Cerebellar nuclear complex (tissue), 1 donor: ENCODE results near the gene SQSTM1.

Source experiments
- DNase-seq, 2 experiments: peaks; one replicate each; lab custom pipeline; 2025; lab: John Stamatoyannopoulos, UW

Gene SQSTM1

GRCh38 chr5:179794575-179794974 is 26.1 kb upstream of the SQSTM1 start:
- DNase-seq: no peak

- DNase-seq: no peak
Observed at GRCh38 chr5:179795049-179795862, 25.4 kb upstream of the SQSTM1 start.

DNA sequence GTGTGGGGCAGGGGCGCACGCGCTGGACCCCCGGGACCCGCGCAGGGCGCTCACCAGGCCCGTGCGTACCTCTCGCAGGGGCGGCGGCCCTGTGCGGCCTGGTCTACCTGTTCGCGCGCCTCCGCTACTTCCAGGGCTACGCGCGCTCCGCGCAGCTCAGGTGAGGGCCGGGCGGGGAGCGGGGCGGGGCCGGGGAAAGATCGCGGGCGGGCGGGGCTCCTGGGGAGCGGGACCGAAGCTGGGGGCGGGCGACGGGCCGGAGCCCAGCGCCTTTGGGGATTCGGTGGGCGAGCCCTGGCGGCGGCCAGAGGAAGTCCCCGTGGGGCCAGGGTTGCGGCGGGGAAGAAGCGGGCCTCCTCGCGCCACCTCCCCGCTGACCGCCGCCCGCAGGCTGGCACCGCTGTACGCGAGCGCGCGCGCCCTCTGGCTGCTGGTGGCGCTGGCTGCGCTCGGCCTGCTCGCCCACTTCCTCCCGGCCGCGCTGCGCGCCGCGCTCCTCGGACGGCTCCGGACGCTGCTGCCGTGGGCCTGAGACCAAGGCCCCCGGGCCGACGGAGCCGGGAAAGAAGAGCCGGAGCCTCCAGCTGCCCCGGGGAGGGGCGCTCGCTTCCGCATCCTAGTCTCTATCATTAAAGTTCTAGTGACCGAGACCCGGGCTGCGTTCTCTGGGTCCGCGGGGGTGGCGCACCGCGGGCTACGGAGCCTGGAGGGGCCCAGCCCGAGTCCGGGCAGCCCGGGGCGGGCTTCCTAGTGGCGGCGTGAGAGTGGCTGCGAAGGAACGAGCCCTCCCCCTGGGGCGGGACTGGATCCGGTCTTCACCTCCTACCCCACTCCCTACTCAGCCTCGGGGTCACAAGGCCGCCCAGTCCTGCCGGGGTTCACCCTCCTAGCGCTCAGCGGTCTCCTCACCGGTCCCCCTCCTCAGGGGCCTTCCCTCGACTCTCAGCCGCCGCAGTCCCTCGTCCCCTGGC is 24.6 kb upstream of the SQSTM1 start:
- DNase-seq: no peak

DNA sequence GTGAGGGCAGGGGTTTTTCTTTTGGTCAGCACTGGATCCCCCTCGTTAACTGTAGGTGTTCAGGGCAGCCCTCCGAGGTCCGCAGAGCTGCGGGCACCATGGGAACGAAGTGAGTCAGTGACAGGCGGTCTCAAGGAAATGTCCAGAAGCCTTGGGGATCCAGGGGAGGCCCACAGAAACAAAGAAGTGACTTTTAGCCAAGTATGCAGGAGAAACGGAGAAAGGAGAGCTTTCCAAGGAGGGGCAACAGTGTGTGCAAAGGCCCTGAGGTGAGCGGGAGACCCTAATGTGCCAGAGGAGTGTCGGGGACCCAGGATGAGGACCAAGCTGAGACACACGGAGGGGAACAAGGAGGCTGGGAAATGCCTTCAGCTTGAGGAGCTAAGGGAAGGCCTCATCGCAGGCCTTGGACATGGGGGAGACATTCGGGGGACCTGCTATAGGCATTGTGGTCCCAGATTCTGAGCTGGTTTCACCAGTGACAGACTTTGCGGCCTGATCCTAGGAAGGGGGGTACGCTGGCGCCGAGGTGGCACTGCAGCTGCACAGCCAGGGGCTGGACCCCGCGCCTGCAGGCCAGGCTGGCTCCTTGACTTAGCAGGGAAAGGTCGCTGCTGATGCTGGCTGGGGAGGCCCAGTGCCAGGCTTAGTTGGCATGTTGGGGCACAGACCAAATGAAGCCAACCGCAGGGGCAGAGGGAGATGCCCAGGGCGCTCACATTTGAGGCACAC is 23.7 kb upstream of the SQSTM1 start:
- DNase-seq: no peak

GRCh38 chr5:179797741-179798140 is 23.0 kb upstream of the SQSTM1 start:
- DNase-seq: no peak

GRCh38 chr5:179798144-179798770 is 22.4 kb upstream of the SQSTM1 start:
- DNase-seq: no peak

DNA sequence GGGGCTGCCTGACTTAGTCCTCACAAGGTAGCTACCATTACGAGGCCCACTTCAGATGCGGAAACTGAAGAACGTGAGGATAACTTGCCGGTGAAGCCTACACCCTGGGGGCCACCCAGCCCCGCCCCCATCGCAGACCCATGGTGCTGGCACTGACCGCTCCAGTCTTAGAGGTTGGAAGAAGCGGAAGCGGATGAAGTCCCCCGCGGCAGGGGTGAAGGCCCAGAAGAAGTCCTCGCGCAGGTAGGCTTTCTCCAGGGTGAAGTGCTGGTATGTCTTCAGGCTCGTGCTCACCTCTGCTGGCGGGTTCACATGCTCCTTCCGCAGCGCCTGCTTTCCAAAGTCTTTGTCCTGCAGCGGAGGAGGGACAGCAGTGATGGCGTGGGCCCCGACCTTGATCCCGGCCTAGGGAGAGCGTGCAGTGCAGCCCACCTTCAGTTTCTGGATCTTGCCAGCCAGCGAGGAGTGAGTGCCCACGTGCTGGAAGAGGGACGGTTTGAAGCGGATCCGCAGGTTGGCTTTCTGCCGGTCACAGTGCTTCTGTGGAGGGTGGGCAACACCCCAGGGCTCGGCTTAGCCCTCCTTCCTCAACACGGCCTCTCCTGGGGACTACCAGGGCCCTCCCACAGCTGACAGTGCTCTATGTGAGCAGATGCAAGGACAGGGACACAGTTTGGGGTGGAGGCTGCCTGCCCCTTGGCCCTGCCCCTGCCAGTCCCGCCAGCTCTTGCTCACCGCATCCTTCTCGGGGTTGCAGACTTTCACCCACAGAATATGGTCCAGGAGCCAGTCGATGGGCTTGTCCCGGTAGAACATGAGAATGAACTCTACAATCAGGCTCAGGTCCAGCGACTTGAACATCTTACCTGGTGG is 21.7 kb upstream of the SQSTM1 start:
- DNase-seq: no peak

DNA sequence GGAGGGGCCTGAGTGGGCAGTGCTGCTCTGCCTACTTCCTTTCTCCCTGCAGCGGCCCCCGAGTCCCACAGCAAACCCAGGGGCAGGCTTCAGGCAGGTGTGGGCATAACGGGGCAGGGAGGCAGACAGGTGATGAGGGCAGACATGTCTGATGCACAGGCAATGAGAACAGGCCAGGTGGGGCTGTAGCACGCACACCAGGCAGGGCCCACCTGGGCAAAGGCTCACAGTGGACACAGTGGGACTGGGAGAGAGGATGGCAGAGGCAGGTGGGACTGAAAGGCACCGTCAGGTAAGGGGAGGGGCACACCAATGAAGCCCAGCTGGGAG is 21.1 kb upstream of the SQSTM1 start:
- DNase-seq: no peak

DNA sequence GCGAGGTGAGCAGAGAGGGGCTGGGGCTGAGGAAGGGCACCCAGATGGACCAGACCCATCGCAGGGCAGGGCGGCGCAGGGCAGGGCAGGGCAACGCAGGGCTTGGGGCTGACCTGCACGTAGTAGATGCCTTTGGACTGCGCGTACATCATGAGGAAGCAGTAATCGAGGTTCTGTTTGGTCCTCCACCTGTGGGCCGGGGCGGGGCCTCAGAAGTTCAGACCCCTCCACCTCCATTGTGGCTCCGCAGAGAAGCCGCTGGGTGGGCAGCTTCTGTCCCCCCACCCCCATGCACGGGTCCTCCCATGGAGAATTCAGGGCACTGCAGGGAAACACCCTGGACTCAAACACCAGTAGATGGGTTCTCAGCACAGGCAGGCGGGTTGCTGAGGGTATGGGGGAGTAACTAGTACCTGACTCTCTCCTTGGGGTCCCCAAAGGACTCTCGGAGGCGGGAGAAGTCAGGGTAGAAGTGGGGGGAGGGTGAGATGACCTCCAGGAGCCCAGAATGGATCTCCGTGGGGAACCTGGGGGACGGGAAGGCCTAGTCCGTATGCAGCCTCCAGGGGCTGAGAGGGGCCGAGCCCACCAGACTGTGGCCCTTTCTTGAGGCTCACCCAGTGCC is 20.5 kb upstream of the SQSTM1 start:
- DNase-seq: no peak

GRCh38 chr5:179800696-179801201 is 20.0 kb upstream of the SQSTM1 start:
- DNase-seq: no peak

DNA sequence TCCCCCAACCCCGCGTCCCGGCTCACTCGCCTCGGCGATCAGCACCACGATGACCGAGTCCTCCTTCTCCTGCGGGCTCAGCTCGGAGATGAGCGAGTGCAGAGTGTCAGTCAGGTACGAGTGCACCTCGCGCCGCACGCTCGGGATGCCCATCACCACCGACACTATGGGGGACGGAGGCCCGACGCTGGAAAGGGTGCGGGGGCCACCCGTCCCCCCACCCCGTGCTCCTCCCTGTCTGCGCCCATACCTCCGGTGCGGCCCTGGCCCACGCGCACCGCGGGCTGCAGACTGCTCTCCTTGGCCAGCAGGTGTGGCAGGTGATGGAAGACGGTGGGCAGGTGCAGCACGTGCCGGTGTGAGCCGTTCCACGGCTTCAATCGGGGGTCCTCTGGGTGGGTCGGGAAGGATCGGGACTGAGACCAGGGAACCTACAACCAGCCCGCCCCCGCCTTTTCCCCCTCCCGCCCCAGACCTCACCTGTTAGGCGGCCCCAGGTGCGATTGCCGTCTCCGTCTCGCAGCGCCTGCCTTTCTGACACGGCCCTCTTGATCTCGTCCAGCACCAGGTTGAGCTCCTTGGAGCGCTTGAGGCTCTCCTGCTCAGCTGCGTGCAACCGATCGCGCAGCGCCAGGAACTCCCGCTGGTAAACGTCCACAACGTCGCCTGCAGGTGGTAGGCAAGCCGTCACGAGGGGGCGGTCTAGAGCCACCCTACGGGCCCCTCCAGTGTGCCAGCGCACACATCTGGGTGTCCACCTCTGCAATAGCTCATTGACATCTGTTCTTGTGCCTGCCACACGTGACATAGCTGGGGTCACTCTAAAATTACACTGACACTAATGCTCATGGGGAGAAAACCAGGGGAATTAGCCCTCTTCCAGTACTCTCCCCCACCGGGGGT is 19.1 kb upstream of the SQSTM1 start:
- no peak for DNase-seq

DNA sequence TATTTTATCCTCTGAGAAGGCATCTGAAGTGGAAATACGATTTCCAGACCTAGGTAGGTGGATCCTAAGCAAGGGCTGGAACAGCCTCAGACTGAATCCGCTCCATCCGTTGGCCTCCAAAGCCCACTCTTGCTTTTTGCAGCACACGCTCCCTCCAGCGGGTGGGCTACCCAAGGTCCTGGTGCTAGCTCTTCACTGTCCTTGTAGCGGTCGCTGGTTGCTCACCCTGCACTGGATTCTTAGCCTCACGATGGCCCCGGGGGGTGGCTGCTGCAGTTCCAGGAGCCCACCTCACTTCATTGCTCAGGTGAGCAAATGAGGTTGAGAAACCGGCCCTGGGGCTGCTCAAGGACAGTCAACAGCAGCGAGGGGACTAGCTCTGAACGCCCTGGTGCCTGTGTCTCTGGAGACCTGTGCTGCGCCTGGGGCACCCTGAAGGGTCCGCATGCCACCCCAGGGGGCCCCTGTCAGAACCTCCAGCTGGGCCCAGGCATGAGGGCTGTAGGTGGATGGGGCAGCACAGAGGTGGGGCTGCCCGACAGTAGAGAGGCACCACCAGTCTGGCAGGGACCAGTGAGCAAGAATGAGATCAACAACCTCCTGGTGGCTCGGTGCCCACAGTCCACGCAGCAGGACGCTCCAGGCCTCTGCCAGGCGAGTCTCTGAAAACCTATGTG is 18.4 kb upstream of the SQSTM1 start:
- DNase-seq: peak; percentile 27 to 47

- DNase-seq: no peak
Observed at GRCh38 chr5:179802950-179803562, 17.6 kb upstream of the SQSTM1 start.

DNA sequence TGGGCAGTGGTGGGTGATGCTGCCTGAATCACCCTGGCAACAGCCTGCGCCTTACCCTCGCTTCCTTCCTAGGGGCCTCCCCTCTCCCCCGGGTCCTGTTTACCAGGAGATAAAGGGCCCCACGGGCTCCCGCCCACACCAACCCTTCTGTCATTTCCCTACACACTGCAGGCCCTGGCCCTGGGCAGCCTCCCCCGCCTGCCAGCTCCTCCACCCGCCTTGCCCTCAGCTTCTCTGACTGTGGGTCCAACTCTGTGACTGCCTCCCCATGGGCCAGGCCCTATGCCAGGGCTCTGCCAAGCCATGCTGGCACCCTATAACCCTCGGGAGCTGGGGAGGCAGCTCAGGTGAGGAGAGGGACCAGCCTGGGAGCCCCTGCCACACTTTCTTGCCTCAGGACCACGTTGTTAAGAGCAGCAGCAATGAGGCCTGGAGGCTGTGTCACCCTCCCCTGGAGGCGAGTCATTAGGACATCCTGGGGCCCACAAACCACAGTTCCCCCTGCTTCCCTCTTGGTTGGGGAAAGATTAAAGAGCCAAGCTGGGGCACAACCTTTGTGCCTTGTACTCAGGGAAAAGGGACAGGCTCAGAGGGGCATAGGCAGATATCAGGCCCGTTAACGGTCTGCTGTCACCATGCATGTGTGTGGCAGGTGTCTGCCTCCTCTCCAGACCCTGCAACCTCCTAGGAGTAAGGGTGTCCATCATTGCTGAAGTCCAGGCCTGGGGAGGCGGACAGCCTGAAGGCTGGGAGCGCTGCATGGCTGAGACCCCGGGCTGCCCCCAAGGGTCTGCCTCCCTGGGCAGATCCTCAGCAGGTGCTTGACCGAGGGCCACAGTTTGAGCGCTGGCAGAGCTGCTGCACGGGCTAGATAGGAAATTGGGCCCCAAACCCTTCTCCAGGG is 16.8 kb upstream of the SQSTM1 start:
- no peak for DNase-seq

- DNase-seq: no peak
Observed at GRCh38 chr5:179804555-179804947, 16.2 kb upstream of the SQSTM1 start.

GRCh38 chr5:179805070-179805528 is 15.6 kb upstream of the SQSTM1 start:
- DNase-seq: no peak
